ENCODE measurements around the gene SUPT3H. TPM values are rescaled to one million over a fixed set of nuclear protein-coding genes. Genes with fewer than 3 reads are reported as not detected.

The SUPT3H gene
- total RNA-seq, 1 donor from 2014 or later = 23.2 TPM

DNA sequence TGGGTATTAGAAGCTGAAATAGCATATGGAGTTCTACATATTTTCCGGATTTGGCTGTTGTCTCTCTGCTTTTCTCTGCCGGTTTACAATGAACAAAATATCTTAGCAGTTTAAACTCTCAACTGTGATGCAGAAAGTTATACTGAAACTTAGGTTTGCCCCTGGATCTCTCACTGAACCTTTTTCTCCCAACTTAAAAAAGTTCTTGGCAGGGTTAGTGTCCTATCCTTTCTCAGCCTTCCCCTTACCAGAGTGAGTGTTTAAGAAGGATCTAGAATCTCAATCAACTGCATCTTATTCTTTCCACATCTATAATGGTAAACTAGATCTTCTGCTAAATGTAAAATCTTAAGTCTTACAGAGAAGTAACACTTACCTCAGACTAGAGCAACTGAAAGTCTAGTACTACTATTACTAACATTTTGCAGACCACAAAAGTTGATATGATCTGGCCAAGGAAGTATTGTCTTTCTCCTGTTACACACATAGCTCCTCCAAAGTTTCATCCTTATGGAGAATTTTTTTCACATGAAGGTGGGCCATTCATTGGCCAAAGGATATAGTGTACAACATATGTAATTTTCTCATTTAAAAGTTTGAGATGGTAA, 441.9 kb downstream of the SUPT3H start:
- Mint-ChIP-seq H3K4me1 (peaks cover 19% of the 10 kb centered on the region), H3K9me3 (peaks cover 29% of the 10 kb centered on the region), H3K27ac (no peak overlapping the region), H3K4me3 (no peak overlapping the region), H3K27me3 (ENCODE audit: low read depth) (no peaks in the 10 kb centered on the region), H3K36me3 (peaks cover 17% of the 10 kb centered on the region)
- no peak for DNase-seq (ENCODE audit: low spot score in 2 of 2, unreplicated experiment in 2 of 2)
- no peak for TF ChIP-seq CTCF (IDR thresholded peaks at IDR 0.05; ENCODE audit: unreplicated experiment)

DNA sequence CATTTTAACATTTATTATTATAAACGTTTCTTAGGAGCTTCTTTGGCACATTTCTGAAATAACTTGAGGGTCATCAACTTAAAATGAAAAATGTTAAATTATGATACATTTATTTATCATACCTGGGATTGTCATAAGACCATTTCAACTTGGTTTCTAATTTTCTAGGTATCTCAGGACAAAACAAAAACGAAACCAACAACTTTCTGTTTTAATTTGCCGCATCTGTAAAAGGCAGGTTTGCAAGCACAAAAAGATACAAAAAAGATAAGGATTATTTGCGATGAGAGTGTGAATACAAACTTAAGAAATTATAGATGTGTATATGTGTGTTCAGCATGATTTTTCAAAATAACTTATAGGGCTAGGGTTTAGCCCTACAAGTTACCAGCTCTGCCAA, 444.6 kb downstream of the SUPT3H start:
- Mint-ChIP-seq H3K4me1 (peaks cover 20% of the 10 kb centered on the region), H3K27me3 (ENCODE audit: low read depth) (no peaks in the 10 kb centered on the region), H3K9me3 (peaks cover 3% of the 10 kb centered on the region), H3K36me3 (peaks cover 2% of the 10 kb centered on the region), H3K27ac (peak overlapping the region; percentile 82), H3K4me3 (no peak overlapping the region)
- TF ChIP-seq CTCF (IDR thresholded peaks at IDR 0.05; ENCODE audit: unreplicated experiment) = no peak
- no peak for DNase-seq (ENCODE audit: low spot score in 2 of 2, unreplicated experiment in 2 of 2)

DNA sequence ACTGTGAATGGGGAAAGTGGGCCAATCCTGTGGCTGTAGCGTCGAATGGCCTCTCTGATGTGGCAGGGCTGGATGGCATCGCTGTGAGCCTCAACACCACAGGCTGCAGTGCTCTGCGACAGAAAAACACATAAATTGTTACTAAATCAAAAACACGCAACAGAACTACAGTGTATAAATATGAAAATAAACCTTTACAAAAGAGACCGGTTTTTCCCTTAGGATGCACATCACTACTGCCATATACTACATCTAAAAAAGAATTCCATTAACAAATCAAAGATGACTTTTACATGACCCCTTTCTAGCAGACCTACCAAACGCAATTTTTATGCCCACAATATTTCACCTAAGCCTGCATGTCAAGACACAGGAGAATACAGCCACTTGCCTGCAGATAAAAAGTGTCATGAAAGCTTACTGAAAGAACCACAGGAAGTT, 445.1 kb downstream of the SUPT3H start:
- TF ChIP-seq CTCF (IDR thresholded peaks at IDR 0.05; ENCODE audit: unreplicated experiment) = no peak
- H3K4me3 Mint-ChIP-seq = peak overlapping the region; percentile 16
- H3K27ac Mint-ChIP-seq = peak overlapping the region; percentile 90
- H3K27me3 Mint-ChIP-seq (ENCODE audit: low read depth) = no peaks in the 10 kb centered on the region
- peaks cover 20% of the 10 kb centered on the region for H3K4me1 Mint-ChIP-seq
- no peak for DNase-seq (ENCODE audit: low spot score in 2 of 2, unreplicated experiment in 2 of 2)
- H3K9me3 Mint-ChIP-seq = no peaks in the 10 kb centered on the region
- peaks cover 2% of the 10 kb centered on the region for H3K36me3 Mint-ChIP-seq

GRCh38 chr6:44931385-44931784, 446.3 kb downstream of the SUPT3H start:
- H3K36me3 Mint-ChIP-seq = peaks cover 2% of the 10 kb centered on the region
- H3K4me3 Mint-ChIP-seq = no peak overlapping the region
- H3K9me3 Mint-ChIP-seq = no peaks in the 10 kb centered on the region
- peaks cover 20% of the 10 kb centered on the region for H3K4me1 Mint-ChIP-seq
- no peaks in the 10 kb centered on the region for H3K27me3 Mint-ChIP-seq (ENCODE audit: low read depth)
- TF ChIP-seq CTCF (IDR thresholded peaks at IDR 0.05; ENCODE audit: unreplicated experiment) = no peak
- H3K27ac Mint-ChIP-seq = peak overlapping the region; percentile 72
- DNase-seq (ENCODE audit: low spot score in 2 of 2, unreplicated experiment in 2 of 2) = no peak

- H3K36me3 Mint-ChIP-seq = peaks cover 2% of the 10 kb centered on the region
- H3K27ac Mint-ChIP-seq = no peak overlapping the region
- no peaks in the 10 kb centered on the region for H3K27me3 Mint-ChIP-seq (ENCODE audit: low read depth)
- no peaks in the 10 kb centered on the region for H3K9me3 Mint-ChIP-seq
- peaks cover 21% of the 10 kb centered on the region for H3K4me1 Mint-ChIP-seq
- no peak overlapping the region for H3K4me3 Mint-ChIP-seq
- DNase-seq (ENCODE audit: low spot score in 2 of 2, unreplicated experiment in 2 of 2) = no peak
- no peak for TF ChIP-seq CTCF (IDR thresholded peaks at IDR 0.05; ENCODE audit: unreplicated experiment)
These were observed 451.2 kb downstream of the SUPT3H start for GRCh38 chr6:44926556-44926955.
